Gastrocnemius medialis (tissue), 4 donors: ENCODE results near the gene NSD2.

Experiments used
- CTCF ChIP-seq, 5 experiments: fragments of 450-650 bp in 3 of 5; fragments of 200-600 bp in 2 of 5; sonication (generic) in 2 of 5; IDR thresholded peaks in 4 of 5; conservative IDR thresholded peaks in 1 of 5; 1 replicate in 4 of 5; 2 replicates in 1 of 5; pipeline ENCODE4 v1.5.1; 2016 to 2019; ENCODE audit warnings: antibody characterized with exemption in 5 of 5, mild to moderate bottlenecking in 3 of 5, moderate library complexity in 3 of 5
- POLR2A ChIP-seq, 2 donors: fragments of 450-650 bp; IDR thresholded peaks; one replicate each; pipeline ENCODE4 v1.6.1; 2017; ENCODE audit warnings: antibody characterized with exemption in 2 of 2, mild to moderate bottlenecking in 2 of 2, moderate library complexity in 2 of 2

GRCh38 chr4:1872870-1873269, 1.7 kb downstream of the NSD2 start:
- no peak for TF ChIP-seq CTCF (IDR thresholded peaks at IDR 0.05 in 4 of 5, conservative IDR thresholded peaks at IDR 0.05 in 1 of 5)
- no peak for TF ChIP-seq POLR2A (IDR thresholded peaks at IDR 0.05)
